GM21526 (cell line): ENCODE data around the gene PLSCR1.
A peak's percentile ranks its signal among the peaks of the same experiment; 100 is the strongest.
"Not testable (repeated sequence)": the region's sequence is repeated elsewhere in the genome, so short reads cannot be mapped to it uniquely, and the experiment has no call there.

ENCODE experiments used
- ATAC-seq: cut with Tn5 transposase; IDR thresholded peaks from one replicate; pipeline ENCODE4 v1.9.1; 2021; ENCODE audit warnings: moderate library complexity; ENCODE audit not compliant: unreplicated experiment, low FRiP score

The PLSCR1 gene

GRCh38 chr3:146550743-146551510 lies 6.5 kb upstream of the PLSCR1 start:
- ATAC-seq, result peak; percentile 91

- ATAC-seq, result no peak
These were observed 5.7 kb upstream of the PLSCR1 start for GRCh38 chr3:146550070-146550615.

GRCh38 chr3:146547235-146547835 lies 2.9 kb upstream of the PLSCR1 start:
- ATAC-seq, result no peak

- no peak for ATAC-seq
These were observed 2.1 kb upstream of the PLSCR1 start for GRCh38 chr3:146546366-146546965.

- ATAC-seq, result no peak
These were observed 622 bp upstream of the PLSCR1 start for GRCh38 chr3:146544929-146545528.

- ATAC-seq, result peak; percentile 18
These were observed 876 bp downstream of the PLSCR1 start for GRCh38 chr3:146543461-146544001.

GRCh38 chr3:146542978-146543377 lies 1.4 kb downstream of the PLSCR1 start:
- no peak for ATAC-seq

GRCh38 chr3:146542179-146542578 lies 2.2 kb downstream of the PLSCR1 start:
- ATAC-seq, result no peak

GRCh38 chr3:146540978-146541377 lies 3.4 kb downstream of the PLSCR1 start:
- no peak for ATAC-seq

GRCh38 chr3:146540236-146540635 lies 4.2 kb downstream of the PLSCR1 start:
- ATAC-seq, result no peak

GRCh38 chr3:146539315-146539714 lies 5.1 kb downstream of the PLSCR1 start:
- no peak for ATAC-seq

GRCh38 chr3:146537603-146538002 lies 6.8 kb downstream of the PLSCR1 start:
- no peak for ATAC-seq

- no peak for ATAC-seq
These were observed 7.7 kb downstream of the PLSCR1 start for GRCh38 chr3:146536681-146537080.

- ATAC-seq, result no peak
These were observed 12.0 kb downstream of the PLSCR1 start for GRCh38 chr3:146532406-146532805.

GRCh38 chr3:146530609-146531008 lies 13.8 kb downstream of the PLSCR1 start:
- ATAC-seq, result no peak

GRCh38 chr3:146529021-146529420 lies 15.4 kb downstream of the PLSCR1 start:
- ATAC-seq, result no peak

GRCh38 chr3:146524961-146525360 lies 19.4 kb downstream of the PLSCR1 start:
- ATAC-seq, result no peak

- no peak for ATAC-seq
These were observed 20.9 kb downstream of the PLSCR1 start for GRCh38 chr3:146523531-146523930.

GRCh38 chr3:146522174-146523158 lies 21.9 kb downstream of the PLSCR1 start:
- not testable (repeated sequence) for ATAC-seq

- ATAC-seq, result no peak
These were observed 23.0 kb downstream of the PLSCR1 start for GRCh38 chr3:146521394-146521793.
